Fibroblast of upper back skin (primary cell): ENCODE measurements around the gene IGSF9B.
A peak's percentile ranks its signal among the peaks of the same experiment; 100 is the strongest.
"Not testable (repeated sequence)": the region's sequence is repeated elsewhere in the genome, so short reads cannot be mapped to it uniquely, and the experiment has no call there.

Source experiments
- DNase-seq: peaks from one replicate; pipeline ENCODE4 v3.0.0-alpha.2; 2013

The IGSF9B gene, protein sequence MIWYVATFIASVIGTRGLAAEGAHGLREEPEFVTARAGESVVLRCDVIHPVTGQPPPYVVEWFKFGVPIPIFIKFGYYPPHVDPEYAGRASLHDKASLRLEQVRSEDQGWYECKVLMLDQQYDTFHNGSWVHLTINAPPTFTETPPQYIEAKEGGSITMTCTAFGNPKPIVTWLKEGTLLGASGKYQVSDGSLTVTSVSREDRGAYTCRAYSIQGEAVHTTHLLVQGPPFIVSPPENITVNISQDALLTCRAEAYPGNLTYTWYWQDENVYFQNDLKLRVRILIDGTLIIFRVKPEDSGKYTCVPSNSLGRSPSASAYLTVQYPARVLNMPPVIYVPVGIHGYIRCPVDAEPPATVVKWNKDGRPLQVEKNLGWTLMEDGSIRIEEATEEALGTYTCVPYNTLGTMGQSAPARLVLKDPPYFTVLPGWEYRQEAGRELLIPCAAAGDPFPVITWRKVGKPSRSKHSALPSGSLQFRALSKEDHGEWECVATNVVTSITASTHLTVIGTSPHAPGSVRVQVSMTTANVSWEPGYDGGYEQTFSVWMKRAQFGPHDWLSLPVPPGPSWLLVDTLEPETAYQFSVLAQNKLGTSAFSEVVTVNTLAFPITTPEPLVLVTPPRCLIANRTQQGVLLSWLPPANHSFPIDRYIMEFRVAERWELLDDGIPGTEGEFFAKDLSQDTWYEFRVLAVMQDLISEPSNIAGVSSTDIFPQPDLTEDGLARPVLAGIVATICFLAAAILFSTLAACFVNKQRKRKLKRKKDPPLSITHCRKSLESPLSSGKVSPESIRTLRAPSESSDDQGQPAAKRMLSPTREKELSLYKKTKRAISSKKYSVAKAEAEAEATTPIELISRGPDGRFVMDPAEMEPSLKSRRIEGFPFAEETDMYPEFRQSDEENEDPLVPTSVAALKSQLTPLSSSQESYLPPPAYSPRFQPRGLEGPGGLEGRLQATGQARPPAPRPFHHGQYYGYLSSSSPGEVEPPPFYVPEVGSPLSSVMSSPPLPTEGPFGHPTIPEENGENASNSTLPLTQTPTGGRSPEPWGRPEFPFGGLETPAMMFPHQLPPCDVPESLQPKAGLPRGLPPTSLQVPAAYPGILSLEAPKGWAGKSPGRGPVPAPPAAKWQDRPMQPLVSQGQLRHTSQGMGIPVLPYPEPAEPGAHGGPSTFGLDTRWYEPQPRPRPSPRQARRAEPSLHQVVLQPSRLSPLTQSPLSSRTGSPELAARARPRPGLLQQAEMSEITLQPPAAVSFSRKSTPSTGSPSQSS (N-terminal part only)

DNA sequence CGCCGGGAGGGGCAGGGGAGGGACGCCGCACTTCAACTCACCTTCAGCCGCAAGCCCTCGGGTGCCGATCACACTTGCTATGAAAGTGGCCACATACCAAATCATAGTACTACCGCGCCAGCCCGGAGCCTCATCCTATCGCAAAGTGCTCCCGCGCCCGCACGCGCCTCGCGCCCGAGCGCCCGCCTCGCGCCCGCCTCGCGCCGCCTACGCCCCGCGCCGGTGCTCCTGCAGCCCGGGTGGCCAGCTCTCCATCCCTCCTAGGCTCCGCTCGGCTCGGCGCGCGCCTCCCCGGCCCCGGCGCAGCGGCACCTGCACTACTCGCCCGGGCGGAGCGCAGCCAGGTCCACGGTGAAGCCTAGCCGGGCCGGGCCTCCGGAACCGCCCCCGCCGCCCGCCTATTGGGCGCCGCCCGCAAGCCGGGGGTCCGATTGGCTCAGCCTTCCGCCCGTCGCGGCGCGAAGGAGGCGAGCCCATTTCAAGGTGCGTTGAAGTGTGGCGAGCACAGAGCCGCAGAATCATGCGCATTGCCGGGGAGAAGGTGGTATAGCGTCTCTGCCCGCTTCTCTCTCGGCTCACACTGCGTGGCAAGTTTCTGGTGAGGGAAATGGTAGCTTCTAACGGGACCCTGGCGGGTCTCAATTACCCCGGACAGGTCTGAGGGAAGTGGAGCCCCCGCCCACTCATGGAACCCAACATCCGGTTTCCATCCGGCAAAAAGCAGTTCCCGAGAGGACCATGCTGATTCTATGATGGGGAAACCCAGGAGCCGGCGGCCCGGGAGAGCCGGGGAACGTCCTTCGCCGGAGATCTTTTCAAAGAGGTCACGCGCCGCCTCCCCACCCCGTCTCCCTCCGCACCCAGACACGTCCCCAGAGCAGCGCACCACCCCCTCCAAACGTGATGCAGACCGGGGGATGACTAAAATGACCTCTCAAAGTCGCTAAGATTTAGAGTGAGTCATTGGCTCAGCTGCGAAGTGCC lies at the start of gene IGSF9B:
TSS of gene IGSF9B (minus strand) at position 319 of the 984 bp plus-strand sequence. CDS start at position 105, 214 bp downstream.
- peak; percentile 60 for DNase-seq

DNA sequence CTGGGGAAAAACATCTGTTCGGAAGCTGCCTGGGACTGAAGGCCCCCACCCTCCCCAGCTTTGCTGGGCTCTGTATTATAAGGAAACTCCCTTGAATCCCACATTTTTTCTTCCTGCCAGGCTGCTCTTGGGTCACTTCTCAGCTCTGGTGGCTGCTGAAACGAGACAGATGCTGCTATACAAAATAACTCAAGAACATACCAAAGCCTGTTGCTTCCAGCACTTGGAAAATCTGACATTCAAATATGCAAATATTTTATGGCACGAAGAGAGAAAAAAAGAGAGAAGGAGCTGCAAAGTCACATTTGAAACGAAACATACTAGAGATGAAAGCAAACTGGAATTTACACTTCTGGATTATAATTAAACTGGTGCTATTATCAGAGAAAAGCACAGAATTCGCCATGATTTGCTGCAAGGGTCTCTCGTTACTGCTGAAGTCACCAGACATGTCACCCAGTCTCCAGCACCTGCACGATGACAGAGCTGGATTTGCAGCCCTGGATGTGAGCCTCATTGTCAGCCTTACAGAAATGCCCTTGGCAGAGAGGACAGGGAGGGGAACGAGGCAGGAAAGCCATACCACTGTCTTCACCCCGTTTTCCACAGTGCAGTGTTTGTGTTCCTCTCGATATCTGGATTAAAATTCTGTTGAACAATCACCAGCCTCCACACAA lies 47.9 kb upstream of the IGSF9B start:
- DNase-seq: no peak

DNA sequence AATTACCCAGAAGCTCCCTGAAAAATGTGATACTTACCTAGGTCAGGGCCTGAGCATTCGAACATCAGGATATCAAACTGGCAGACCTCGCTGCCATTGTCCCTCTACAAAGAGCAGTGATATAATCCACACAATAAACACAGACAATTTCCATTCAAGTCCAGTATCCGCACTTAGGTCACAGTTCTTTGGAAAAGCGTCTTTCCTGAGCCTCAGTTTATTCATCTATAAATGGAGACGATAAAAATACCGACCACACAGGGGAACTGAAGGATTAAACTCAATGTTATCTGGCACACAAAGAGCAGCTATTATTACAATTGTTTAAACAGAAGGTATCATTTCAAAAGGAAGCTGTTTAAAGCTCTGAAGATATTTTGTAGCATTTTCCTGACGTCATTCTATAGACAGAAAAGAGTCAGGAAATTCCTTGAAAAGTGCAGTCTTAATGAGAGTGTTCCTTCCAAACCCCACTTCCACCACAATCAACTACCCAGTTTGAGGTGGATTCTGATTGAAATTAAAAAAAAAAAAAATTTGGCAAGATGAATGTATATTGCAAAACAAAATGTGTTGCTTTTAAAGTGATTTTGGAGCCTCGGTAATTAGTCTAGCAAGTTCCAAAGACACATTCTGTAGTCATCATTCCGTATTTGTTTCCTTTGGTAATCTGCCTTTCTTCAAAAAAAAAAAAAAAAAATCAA lies 47.2 kb upstream of the IGSF9B start:
- no peak for DNase-seq

DNA sequence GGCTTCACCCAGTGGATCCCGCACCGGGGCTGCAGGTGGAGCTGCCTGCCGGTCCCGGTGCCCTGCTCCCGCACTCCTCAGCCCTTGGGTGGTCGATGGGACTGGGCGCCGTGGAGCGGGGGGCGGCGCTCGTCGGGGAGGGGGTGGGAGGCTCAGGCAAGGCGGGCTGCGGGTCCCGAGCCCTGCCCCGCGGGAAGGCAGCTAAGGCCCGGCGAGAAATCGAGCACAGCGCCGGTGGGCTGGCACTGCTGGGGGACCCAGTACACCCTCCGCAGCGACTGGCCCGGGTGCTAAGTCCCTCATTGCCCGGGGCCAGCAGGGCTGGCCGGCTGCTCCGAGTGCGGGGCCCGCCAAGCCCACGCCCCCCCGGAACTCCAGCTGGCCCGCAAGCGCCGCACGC lies 46.1 kb upstream of the IGSF9B start:
- DNase-seq: not testable (repeated sequence)

DNA sequence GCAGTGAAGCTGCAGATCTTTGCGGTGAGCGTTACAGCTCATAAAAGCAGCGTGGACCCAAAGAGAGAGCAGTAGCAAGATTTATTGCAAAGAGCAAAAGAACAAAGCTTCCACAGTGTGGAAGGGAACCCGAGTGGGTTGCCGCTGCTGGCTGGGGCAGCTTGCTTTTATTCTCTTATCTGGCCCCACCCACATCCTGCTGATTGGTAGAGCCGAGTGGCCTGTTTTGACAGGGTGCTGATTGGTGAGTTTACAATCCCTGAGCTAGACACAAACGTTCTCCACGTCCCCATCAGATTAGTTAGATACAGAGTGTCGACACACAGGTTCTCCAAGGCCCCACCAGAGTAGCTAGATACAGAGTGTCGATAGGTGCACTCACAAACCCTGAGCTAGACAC lies 45.6 kb upstream of the IGSF9B start:
- DNase-seq: not testable (repeated sequence)

DNA sequence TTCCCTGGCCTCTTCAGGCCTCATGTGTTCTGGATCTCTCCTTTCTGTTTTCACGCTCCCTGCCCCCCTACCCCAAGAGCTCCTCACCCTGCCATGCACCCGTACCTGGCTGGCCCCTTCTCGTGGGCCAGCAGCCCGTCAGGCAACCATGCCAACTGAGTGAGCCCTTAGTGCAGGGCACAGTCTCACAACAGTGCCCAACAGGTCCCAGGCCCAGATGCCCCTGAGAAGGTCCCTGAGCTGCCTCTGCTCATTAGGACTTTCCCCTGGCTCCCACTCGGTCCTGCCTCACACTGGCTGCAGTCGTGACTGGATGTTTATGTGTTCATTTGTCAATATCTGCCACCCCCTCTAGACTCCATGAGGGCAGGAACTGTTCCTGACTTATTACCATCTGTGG lies 44.8 kb upstream of the IGSF9B start:
- DNase-seq: no peak

DNA sequence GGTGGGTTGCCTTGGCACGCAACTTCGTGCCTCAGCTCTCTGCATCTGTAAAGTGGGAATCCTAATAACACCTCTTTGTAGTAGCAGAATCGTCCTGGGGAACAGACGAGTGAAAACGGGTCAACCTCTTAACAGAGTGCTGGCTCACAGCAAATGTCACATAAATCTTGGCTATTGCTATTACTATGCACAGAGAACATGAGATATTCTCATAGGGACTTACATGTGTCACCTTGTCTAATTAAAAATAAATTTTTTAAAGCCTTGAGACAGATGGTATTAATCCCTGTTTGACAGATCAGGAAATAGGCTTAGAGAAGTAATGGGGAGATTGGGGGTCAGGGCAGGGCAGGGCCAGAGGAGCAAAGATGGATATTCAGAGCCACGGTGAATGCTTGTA lies 44.3 kb upstream of the IGSF9B start:
- DNase-seq: no peak

DNA sequence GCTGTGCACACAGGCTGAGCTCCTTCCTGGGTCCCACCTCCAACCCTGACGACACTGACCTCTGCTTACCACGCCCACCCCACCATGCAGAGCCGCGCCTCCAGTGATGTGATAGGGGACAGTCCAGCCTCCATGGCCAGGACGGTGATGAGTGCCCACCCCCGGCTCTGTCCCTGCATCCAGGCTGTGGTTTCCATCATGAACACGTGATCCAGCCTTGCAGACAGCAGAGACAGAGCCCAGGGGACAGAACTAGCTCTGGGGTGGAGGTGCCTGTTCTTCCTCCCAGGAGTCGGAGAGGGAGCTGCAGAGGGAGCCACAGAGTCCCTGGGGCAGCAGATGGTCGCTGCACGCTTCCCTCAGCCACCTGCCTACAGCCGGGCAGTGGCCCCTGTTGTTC lies 42.6 kb upstream of the IGSF9B start:
- DNase-seq: no peak

DNA sequence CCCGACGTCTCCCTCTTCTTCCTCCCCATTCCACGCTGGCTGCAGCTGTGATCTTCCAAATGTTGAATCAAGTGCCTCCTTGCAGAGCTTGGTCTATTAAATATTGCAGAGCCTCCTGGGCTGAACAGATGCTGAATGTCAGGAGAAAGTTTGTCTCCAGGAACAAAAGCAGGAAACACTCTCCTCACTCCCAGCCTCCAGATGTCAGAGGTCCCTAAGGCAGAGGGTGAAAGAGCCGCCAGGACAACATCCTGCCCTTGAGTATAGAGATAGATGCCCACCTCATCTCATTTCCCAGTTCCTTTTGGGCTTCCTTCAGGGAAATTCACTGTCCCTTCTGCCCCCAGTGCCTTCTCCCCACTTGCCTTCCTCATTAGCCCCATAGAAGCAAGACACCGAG lies 40.8 kb upstream of the IGSF9B start:
- no peak for DNase-seq

DNA sequence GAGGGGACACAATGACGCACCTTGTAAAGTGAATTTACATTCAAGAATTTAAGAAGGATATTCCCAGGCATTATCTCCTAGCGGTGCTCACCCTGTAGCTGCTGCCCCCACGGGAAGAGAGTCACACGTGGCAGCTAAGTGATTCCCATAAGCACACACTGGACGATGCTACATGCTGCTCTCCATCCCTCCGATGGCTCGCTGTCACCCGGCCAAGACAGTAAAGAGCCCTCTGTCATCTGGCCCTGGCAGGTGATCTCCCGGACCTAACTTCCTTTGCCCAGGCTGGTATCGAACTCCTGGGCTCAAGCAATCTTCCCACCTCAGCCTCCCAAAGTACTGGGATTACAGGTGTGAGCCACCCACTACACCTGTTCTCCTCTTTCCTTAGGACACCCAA lies 39.9 kb upstream of the IGSF9B start:
- DNase-seq: no peak

DNA sequence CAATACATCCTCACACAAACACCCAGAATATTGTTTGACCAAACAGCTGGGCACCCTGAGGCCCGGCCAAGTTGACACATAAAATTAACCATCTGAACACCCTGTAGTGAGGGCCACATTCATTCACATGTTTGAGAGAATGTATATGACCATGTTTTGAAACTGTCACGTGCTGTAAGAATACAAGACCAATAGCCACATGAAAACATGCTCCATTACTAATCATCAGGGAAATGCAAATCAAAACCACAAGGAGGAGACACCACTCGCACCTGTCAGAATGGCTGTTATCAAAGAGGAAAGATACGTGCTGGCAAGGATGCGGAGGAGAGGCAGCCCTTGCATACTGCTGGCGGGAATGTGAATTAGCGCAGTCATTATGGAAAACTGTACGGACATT lies 38.3 kb upstream of the IGSF9B start:
- no peak for DNase-seq

DNA sequence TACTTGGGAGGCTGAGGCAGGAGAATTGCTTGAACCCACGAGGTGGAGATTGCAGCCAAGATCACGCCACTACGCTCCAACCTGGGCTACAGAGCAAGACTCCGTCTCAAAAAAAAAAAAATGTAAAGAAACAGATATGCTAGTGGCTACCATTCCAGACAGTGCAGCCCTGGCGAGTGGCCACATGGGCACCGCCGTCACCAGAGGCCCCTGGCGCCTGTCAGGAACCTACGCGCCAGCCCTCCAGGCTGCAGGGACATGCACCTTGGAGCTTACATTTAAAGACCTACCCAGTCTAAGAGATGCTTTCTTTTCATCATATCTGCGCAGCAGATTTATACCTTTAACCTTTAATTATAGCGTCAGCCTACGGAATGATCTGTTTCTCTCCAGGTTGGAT lies 37.2 kb upstream of the IGSF9B start:
- DNase-seq: no peak

DNA sequence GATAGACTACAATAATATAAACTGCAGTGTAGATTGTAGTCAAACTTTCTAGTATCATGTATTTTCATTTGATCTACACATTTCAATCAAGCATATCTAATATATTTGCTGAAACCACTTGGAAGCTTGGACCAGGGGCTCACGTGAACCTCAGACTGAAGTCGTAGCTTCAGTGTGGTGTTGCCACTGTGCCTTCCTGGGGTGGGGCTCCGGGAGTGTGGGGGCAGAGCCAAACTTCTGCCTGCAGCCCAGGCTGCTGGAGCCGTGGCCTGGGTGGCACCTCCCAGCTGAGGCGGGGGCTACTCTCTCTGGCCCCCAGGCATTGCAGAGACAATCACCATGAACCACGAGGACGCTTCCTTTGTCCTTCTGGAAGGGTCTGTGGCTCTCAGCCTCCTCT lies 36.3 kb upstream of the IGSF9B start:
- DNase-seq: no peak

DNA sequence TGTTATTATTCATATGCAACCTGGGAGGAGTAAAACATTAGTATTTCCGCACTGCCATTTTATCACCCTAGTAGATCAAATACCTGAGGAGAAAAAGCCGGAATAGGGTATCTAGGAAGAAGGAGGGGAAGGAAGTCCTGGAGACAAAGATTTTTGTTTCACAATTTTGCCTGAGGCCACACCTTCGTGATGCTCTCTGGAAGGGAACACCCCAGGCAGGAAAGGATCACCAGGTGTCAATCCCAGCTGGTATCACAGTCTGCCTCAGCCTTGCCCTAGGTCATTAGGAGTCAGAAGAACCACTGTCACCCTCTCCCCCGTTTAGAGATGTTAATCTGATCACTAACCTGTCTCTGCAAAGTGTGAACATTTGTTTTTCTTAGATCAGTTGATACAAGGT lies 35.4 kb upstream of the IGSF9B start:
- DNase-seq: no peak

DNA sequence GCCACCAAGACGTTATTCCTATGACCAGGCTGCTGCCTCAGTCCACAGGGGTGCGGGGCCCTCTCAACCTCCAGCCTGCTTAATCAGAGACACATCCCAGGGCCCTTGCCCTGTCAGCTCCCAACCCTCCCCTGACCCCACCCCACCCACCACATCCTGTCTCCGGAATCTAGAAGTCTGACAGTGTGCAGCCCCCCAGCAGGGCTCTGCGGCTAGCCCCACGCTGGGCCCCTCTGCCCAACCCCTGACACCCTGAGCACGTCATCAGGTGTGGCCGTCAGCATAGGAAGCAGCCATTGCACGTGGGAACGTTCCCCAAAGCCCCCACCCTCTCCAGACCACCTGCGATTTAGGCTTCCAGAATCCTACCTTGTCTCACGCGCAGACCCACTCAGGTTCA lies 34.3 kb upstream of the IGSF9B start:
- DNase-seq: no peak

DNA sequence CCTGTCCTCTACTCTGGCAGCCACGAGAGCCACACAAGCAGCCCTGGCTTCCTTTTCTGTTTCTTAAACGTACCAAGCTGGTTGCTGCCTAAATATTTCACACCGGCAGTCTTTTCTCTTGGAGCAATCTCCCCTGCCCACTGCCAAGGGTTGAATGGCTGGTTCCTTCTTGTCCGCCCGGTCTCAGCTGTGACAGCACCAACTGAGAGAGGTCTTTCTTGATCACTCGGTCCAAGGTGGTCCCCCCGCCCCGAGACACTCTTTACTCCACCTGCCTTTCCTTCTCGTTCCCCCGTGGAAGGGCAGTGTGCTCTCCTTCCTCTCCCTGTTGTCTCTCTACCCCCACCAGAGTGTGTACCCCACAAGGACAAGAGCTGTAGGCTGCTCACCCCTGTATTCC lies 33.7 kb upstream of the IGSF9B start:
- DNase-seq: no peak

DNA sequence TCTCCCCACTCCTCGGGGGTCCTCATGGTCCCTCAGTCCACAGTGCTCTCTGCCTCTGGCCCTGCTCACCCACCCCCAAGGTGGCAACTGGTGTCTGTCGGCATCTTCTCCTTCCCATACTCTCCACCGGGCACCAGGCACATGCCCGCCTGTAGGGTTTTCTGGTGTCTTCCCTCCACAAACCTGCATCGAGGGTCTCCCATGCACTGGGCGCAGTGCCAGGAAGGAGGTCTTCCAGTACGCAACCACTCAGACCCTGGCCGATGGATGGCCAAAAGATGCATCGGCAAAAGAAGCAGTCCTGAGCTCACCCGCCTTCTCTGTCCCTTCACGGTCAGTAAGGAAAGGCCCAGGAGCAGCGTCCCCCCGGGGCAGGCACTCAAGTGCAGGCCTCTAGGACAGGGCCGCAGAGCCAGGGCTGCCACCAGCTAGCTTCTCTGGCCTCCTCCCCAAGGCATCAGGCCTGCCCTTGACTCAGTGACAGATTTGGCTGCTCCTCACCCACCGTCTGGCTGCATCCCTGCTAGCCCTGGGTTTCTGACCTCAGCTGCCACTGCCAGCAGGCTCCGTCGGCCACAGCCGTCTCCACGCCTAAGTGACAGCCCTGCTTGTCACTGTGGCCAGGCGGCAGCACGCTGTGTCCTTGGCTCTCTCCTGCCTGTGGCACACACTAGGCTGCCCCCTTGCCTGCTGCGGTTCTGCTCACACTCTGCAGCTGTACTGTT lies 32.1 kb upstream of the IGSF9B start:
- no peak for DNase-seq

DNA sequence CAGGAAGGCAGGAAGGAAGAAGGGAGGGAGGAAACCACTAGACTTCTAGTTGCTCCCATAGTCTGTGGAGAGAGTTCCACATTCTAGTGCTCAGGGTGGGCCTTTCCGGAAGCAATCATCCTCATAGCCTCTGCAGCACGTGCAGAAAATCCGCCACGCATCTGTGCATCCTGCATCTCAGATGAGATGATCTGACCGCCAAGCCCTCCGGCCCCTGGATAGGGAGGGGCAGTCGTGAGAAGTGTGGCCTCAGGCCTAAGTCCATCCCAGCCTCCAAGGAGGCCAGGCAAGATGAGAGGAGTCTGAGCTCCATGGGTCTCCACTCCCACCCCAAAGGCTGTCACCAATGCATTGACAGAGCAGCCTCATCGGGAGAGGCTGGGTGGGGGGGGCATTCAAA lies 30.4 kb upstream of the IGSF9B start:
- DNase-seq: no peak

DNA sequence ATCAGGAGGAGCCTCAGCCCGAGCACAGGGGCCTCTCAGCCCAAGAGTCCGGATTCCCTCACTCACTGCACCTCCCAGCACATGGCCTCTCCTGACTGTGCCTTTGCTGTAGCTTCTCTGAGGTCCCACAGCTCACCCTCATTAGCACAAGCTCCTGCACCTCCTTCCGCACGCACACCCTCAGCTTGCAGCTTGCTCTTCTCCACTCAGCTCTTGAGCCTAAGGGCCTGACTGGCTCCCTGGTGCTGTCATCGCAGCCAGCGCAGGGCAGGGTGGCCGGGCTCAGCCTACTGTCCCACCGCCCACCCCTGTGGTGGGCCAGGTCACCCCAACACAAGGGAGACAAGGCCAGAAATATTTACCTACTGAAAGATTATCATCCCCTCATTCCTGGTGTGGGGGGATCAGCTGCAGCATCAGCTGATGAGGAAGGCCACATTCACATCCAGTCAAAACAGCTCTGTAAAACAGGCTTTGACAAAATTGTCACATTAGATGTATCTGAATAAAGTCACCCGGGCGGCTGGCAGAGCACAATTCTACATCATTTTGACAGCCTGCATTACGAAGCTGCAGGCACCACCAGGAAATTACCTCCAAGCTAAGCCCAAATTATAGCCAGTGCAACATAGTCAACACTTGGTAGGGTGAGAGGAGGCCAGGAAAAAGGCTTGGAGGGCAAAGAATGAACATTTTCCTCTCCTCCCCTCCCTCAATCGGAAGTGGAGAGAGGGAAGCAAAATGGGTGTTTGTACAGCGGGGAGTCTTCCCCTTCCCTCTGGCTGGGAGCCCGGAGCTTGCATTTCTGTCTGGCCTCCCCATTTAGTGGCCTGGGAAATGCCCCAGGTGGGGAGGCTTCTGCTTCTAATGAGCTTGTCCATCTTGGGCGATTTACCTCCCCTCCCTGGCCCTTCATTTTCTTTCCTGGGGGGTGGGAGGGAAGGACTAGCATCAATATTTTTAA lies 29.5 kb upstream of the IGSF9B start:
- DNase-seq: no peak
